Effector CD8-positive, alpha-beta T cell (primary cell): ENCODE results near the gene AMBRA1.
A peak's percentile ranks its signal among the peaks of the same experiment; 100 is the strongest.

ENCODE experiments used
- DNase-seq: peaks from one replicate; lab custom pipeline; 2025; lab: John Stamatoyannopoulos, UW

The AMBRA1 gene

DNA sequence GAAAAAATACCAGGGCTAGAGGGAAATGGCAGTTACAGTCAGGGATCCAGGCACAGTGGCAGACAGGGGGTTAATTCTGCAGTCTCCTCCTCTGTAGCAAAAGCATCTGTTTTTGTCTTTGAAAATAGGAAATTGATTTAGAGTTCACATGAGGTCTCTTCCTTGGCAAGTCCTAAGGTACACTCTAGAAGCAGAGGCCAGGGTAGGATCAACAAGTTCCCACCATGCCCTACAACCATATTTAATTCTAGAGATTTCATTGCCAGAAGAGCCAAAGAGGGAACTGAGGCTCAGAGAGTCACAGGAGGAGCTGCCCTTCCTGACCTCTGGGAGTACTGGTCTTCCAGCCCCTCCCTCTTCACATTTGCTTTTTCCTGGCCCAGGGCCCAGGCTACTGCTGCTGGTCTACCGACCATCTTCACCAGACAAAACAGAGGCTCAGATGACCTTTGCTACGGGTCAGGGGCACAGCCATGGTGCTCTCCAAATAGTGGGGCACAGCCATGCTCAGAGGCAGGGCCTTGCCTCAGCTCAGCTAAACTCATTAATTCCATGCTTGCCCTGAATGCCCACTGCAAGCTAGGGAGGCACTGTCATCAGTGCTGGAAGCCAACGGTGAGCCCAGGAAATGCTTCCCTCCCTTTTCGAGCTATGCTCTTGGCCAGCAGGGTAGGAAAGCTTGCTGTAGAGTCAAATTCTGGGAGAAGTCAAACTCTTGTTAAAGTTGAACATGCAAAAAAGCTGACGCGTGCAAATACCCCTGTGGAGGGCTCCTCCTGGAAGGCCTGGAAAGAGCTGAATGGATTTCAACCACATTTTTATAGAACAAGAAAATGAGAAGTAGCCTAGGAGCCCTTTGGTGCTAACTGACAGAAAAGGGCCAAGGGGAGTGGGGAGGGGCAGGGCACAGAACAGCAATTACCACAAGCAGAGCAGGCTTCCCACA lies 190.6 kb downstream of the AMBRA1 start:
- DNase-seq: no peak

DNA sequence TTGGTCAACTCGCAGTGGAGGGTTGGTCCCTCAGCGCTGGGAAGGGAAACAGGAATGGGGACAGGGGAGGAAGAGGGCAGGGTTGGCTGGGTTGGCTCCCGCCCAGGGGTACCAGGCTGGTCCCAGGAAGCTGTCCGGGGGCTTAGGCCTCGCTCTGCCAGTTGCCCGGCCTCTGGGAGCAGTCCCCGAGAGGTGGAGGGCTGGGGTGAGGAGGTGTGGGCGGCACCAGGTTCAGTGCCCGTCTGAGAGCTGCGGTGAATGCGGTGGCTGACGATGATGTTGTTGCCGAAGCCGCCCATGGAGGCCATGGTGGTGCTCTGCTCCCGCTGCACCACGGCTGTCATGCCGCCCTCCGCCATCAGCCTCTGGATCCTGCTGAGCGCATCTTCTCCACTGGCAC lies 196.3 kb downstream of the AMBRA1 start:
- no peak for DNase-seq

DNA sequence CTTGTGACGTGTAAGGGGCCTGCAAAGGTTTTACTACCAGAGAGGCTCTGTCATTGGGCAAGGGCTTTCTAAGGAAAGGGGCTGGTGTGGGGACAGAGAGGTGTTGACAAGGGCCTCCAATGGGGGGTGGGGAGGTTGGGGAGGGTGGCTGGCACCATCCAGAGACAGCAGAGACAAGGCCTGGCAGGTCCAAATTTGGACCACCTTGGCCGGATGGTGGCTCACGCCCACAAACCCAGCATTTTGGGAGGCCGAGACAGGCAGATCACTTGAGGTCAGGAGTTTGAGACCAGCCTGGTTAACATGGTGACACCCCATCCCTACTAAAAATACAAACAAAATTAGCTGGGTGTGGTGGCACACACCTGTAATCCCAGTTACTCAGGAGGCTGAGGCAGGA lies 200.1 kb downstream of the AMBRA1 start:
- no peak for DNase-seq

DNA sequence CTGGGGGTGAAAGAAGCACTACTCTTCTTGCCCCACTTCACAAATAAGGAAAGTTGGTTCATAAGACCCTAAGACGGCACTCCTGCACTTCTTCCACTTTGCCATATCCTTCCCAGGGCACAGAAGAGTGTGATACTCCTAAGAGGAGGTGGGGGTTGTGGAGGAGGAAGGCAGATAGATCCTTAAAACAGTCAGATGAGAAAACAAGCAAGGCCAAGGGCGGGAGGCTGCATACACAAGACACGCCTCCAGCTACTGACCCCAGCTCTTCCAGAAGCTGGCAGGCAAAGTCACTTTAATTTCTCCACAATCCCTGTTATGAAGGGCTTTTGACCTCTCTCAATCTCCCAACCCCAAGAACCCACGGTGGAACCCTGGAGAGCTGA lies 200.6 kb downstream of the AMBRA1 start:
- DNase-seq: no peak

DNA sequence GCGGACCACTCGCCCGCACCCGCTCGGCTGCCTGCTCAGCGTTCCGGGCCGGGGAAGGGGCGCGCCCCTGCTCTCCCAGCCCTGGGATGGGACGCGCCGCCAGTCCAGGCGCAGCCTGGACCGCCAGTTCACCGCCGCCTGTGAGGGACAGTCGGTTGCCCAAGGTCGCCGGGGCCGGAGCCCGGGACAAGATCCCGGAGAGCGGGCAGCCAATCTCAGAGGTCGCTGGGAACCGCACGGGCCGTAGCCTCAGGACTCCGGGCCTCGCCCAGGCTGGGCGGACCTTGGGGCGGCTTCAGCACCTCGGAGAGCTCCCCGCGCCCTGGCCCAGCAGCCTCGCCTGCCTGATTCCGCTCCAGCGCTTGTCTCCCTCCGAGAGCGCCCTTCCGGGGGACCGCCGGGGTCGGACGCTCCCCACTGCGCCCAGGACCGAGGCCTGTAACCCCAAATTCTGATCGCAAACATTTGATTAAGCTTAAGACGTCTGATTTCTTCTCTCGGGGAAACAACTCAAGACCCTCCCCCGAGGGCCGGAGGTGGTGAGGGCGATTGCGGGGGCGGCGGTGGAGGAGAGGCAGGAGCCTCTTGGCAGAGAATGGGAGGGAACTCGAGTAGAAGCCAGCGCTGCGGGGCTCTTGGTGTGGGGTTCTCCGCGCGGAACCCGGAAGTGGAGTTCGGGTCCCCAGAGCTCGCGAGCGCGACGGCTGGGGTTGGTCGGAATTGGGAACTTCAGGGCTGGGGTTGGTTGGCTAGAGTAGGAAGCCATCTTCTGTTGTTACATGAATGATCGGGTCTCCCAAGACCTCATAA lies 201.2 kb downstream of the AMBRA1 start:
- peak; percentile 53 for DNase-seq

DNA sequence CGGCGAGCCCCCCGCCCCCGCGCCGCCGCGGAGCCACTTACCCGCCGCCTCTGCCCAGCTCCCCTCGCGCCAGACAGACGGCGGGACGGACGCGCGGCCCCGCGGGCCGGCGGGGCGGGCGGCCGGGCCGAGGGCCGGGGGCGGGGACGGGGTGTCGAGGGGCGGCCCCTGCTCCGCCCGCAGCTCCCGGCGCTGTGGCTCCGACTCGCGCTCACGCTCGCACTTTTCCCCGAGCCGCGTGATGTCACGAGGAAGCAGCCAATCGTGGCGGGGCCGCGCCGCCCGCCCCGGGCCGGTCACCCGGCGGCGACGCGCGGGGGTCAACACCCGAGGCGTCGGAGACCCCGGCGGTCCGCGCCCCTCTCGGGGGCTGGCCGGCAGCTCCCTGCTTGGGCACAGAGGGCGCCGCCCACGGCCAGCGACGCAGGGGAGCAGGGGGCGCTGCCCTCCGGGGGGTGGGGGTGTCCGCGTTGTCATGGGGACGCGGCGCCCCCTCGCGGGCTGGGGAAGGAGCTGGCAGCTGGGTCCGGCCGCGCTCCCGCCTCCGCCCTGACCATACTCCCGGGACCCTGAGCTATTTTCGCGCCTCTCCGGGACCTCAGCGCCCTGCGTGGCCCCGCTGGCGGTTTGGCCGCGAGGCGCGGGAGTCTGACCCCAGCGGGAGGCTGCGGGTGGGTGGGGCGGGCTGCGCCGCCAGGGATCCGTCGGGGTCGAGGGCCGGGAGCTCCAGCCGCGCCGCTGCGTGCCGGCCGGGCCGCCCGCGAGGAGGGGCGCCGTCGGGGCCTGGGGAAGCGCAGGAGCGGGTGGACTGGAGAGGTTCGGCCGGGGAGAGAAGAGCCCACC lies 202.0 kb downstream of the AMBRA1 start, which contains the start of gene CHRM4:
Gene CHRM4 (minus strand): TSS at position 199 of the 843 bp plus-strand sequence. CDS start 5,219 bp downstream, outside the sequence.
- DNase-seq: no peak

DNA sequence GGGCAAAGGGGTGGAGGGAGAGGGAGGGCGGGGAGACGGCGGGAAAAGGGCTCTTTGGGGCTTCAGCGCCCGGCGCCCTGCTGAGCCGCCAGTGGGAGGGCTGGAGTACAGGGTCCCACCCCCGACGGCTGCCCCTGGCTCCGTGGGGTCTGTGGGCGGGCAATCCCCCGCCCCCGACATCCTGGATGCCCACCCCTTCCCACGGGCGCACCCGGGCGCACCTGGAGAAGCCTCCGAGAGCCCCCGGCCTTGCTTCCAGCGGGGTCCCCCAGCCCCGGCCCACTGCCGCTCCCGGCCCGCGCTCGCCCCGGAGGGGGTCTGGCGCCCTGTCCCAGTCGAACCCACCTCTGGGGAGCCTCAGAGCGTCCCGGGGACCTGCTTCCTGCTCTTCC lies 202.6 kb downstream of the AMBRA1 start:
- DNase-seq: no peak

DNA sequence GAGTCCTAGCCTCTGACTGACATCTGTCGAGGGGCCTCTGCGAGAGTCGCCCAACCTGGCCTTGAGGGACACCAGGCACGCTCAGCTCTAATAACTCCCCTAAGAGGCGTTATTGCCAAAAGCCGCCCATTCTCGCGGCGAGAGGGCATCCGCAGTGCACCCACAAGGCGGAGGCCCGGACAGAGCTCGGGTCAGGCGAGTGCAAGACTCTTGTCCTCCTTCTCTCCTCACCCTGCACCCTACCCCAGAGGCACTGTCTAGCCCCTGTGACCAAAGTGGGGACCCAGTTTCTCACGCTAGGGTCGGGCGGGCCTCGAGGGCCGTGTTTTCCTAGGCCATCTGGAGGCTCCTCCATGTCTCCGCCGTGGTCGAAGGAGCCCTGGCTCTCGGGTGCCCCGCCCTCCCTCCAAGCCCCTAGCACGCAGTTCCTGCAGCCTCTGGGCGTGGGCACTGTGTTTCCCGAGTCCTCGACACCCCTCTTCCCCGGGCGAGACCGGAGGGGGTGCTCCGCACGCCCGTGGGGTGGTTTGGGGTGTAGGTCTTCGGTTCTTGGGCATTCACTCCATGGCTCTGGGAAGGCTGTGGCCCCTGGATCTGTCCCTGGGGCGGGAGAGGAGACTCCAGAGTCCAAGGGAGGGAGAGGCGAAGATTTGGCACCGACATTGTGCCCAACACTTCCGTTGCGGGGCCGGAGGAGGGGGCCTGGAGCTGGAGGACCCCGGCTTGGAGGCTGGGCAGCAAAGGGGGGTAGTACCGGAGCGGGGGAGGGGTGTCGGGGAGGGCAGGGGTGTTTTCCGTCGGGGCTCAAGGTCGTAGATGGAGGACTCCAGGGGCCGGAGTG lies 203.3 kb downstream of the AMBRA1 start:
- no peak for DNase-seq

DNA sequence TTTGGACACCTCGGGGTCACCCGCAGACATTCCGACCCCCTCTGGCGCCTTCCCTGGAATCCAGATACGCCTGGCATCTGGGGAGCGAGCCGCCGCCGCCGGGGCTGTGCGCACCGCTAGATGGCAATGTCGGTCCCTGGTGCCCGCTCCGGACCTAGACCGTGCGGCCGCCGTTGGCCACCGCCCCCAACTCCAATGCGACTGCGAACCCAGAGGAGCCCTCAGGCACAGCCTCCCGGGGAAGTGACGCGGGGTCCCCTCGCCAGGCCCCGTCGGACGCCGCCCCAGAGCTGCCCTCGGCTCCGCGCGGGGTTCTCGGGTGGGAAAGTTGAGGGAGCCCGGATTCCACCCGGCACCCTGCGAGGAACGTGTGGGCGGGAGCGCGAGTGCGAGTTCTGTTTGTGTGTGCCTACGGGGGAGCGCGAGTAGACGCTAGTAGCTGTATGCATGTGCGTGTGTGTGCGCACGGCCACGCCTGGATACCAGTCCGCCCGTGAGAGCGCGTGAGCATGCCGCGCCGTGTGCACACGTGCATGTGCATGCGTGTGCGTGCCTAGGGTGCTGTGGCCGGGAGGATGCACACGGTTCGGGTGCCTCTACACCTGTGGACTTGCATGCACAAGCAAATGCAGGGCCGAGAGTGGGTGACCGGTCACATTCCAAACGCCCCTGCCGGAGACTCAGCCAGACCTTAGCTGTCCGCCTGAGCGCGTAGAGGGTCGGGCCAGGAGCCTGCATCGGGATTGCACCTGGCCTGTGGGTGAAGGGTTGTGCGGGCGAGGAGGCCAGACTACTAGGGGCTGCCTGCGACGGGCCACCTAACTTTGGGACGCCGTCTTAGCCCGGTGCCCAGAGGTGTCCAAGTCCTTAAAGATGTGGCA lies 204.1 kb downstream of the AMBRA1 start:
- no peak for DNase-seq

DNA sequence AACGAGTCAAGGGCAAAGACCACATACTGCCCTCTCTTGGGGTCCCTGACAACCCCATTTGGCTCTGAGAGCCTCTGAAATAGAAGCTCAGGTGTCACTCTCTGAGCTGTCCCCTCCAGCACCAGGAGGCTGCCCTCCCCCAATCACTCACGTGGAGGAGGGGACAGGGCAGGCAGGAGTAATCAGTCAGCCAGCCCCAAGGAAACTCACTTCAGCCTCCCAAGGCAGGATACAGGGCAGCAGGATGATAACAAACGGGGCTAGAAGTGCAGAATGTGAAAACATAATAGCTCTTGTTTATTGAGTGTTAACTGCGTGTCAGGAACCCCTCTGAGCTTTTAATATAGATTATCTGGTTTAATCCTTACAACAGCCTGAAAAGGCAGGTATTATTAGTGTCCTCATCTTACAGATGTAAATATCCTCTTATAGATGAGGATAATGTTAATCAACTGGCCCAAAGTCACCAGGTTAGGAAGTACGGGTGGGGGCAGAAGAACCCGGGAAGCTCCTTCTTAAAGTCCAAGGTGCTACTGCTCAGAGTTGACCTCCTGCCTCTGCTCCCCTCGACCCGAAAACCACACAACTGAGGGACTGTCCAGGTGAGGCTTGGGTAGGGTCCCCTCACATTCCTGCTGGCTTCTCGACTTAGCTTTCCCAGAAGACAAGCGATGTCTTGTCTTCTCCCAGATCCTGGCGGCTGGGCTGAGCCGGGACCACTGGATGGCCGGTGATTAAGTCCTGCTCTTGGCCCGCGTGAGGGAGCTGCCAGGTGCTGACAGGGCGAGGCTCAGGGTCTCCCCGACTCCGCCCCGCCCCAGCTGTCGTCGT lies 205.0 kb downstream of the AMBRA1 start:
- no peak for DNase-seq

DNA sequence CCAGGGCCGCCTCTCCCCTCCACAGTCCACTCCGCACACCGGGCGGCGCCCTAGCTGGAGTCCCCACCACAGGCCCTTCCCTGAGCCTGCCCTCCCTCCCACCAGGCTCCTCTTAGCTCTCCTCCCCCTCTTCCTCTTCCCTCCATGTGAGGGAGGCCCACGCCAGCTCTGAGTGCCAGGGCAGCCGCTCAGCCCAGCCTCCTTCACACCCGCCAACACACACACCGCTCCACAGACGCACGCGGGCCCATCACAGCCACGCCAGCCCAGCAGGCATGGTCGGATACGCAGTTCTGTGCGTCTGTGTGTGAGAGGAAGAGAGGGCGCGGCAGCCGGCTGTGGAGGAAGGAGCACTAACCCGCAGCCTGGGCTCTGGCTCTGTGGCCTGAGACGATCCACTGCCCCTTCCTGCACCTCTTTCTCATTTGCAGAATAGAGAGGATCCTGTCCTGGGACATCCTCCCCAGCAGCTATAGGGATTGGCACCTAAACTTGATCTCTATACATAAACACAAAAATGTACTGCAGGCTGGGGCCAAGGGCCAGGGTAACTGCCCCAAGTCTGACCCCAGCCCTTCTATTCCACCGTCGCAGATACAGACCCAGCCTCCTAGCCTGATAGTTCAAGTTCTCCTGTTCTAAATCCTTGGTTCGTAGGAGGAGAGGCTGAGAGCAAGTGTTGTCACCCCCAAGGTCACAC lies 205.8 kb downstream of the AMBRA1 start:
- no peak for DNase-seq

DNA sequence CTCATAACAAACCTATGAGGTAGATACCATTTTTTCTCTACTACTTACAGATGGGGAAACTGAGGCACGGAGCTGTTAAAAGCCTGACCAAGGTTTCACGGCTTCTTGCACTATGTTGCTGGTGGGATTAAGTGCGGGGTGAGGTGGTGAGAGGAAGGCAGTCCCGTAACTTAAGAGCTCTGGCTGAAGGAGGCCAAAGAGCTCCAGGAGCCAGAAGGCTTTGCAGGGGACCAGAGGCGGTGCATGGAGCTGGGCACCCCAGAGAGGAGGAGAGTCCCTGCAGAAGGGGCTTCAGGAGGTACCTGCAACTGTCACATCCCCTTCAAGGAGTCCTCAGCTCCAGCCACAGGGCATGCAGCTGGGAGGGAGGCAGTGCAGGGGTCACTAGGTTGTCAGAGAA lies 206.4 kb downstream of the AMBRA1 start:
- DNase-seq: no peak

DNA sequence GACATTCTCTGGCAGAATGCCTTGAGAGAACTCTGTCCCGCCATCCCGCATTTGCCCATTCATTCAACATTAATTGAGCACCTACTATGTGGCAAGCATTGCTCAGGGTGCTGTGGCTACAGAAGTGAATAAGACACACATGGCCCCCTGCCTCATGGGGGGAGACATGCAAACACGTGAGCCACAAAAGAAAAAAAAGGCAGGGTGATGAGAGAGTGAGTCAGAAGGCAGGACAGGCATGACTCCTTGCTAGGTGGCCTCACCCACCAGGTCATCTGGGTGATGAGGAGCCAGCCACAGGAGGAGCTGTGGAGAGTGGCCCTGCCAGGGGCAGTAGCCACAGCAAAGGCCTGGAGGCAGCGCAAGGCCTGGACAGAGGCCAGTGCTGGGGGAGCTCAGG lies 207.1 kb downstream of the AMBRA1 start:
- no peak for DNase-seq

DNA sequence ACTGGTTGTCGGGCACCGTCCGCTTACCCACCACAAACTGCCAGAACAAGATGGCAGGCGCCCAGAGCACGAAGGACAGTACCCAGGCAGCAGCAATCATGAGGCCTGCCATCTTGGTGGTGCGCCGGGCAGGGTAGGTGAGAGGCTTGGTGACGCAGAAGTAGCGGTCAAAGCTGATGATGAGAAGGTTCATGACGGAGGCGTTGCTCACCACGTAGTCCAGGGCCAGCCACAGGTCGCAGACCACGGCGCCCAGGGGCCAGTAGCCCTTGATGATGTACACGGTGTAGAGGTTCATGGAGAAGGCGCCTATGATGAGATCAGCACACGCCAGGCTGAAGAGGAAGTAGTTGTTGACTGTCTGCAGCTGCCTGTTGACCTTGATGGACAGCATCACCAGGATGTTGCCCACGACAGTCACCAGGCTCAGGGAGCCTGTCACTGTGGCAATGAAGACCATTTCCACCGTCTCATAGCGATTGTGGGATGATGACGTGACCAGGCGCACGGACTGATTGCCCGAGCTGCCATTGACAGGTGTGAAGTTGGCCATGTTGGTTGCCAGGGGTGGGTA lies 207.7 kb downstream of the AMBRA1 start:
- DNase-seq: no peak

DNA sequence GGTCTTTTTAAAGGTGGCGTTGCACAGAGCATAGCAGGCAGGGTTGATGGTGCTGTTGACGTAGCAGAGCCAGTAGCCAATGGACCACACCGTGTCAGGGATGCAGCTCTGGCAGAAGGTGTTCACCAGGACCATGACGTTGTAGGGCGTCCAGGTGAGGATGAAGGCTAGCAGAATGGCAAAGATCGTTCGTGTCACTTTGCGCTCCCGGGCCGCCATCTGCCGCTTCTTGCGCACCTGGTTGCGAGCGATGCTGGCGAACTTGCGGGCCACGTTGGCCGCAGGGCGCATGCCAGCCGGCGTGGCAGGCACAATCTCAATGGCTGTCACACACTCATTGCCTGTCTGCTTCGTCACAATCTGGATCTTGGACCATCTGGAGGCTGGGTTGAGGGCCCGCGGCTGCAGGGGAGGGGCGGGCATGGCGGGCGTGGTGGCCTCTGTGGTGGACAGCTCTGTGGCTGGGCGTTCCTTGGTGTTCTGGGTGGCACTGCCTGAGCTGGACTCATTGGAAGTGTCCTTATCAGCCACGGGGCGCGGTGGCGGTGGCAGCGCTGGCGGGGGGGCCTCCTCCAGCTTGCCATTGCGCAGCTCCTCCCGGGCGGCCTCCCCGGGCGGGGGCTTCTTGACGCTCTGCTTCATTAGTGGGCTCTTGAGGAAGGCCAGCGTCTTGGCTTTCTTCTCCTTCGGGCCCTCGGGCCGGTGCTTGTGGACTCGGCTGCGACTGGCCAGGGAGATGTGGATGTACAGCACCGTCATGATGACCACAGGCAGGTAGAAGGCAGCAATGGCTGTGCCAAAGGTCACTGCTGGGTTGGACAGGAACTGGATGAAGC lies 208.4 kb downstream of the AMBRA1 start:
- no peak for DNase-seq

DNA sequence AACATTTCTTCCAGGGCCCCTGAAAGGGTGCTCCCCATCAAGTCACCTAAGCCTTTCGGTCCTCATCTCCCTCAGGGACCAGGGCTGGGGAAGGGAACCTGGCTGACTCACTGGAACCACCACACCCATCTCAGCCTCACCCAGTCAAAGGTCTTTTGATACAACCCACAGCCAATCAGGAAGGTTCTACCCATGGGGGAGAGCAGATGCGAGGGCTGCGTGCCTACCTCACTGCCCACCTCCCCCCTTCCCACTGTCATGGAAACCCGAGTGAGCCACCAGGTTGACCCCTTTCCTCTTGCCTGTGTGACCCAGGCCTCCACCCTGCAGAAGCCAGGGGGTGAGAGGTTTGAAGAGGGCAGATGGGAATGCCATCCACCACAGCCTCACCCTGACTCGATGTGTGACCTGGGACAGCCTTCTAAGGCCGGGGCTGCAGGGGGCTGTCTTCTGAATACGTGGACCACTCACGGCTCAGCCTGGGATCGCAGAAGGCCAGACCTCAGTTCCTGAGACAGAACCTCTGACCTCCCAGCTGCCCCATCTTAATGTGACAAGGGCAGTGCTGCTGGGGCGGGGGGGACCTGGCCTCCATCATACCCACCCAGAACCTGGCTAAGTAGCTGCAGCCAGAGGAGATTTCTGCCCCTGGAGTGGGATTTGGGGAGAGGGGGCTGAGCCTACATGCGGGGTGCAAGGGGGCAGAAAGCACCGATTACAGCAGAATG lies 209.7 kb downstream of the AMBRA1 start:
- DNase-seq: no peak

DNA sequence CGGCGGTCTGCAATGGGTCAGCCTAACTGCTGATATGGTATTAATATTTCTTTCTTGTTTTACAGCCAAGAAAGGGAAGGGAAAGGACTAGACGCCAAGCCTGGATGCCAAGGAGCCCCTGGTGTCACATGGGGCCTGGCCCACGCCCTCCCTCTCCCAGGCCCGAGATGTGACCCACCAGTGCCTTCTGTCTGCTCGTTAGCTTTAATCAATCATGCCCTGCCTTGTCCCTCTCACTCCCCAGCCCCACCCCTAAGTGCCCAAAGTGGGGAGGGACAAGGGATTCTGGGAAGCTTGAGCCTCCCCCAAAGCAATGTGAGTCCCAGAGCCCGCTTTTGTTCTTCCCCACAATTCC lies 210.4 kb downstream of the AMBRA1 start:
- DNase-seq: no peak
